Lung (tissue), 12 donors: ENCODE data around the gene SLC16A1. TPM values are rescaled to one million over a fixed set of nuclear protein-coding genes. Genes with fewer than 3 reads are reported as not detected.

ENCODE experiments used
- ATAC-seq: fragments of 200-7000 bp; cut with Tn5 transposase; one replicate; pipeline ENCODE4 v1.9.1; 2020; ENCODE audit warnings: moderate number of reproducible peaks; ENCODE audit not compliant: insufficient read depth, low FRiP score
- DNase-seq, 3 donors: peaks; one replicate each; pipeline ENCODE4 v3.0.0-alpha.2; 2013 to 2017
- H3K27ac ChIP-seq, 2 donors: one replicate each; pipeline ENCODE4 v1.5.1; 2013; ENCODE audit warnings: mild to moderate bottlenecking in 2 of 2, moderate library complexity in 2 of 2, control low read depth in 1 of 2, inconsistent platforms in 1 of 2, low read depth in 1 of 2, low read length in 1 of 2
- H3K27me3 ChIP-seq, 3 donors: one replicate each; pipeline ENCODE4 v1.5.1; 2013; ENCODE audit warnings: low read length in 2 of 3; ENCODE audit not compliant: control insufficient read depth in 3 of 3, insufficient read depth in 3 of 3
- H3K36me3 ChIP-seq, 4 donors: one replicate each; pipeline ENCODE4 v1.5.1; 2013; ENCODE audit warnings: low read length in 4 of 4, mild to moderate bottlenecking in 1 of 4, moderate library complexity in 1 of 4; ENCODE audit not compliant: control insufficient read depth in 4 of 4, insufficient read depth in 4 of 4
- H3K4me1 ChIP-seq, 5 donors: one replicate each; pipeline ENCODE4 v1.5.1; 2013; ENCODE audit warnings: low read length in 5 of 5, mild to moderate bottlenecking in 2 of 5, moderate library complexity in 1 of 5; ENCODE audit not compliant: control insufficient read depth in 5 of 5, insufficient read depth in 5 of 5
- H3K4me3 ChIP-seq: one replicate; pipeline ENCODE4 v1.5.1; 2013; ENCODE audit warnings: mild to moderate bottlenecking, control low read depth, moderate library complexity
- H3K9ac ChIP-seq, 2 donors: one replicate each; pipeline ENCODE4 v1.5.1; 2013; ENCODE audit warnings: low read length in 2 of 2, control low read depth in 1 of 2; ENCODE audit not compliant: insufficient read depth in 1 of 2
- H3K9me3 ChIP-seq, 4 donors: one replicate each; pipeline ENCODE4 v1.5.1; 2013; ENCODE audit warnings: low read length in 3 of 4, mild to moderate bottlenecking in 1 of 4, moderate library complexity in 1 of 4; ENCODE audit not compliant: control insufficient read depth in 4 of 4, insufficient read depth in 3 of 4
- CTCF ChIP-seq: IDR thresholded peaks from 2 replicates; pipeline ENCODE4 v1.5.1; 2012; ENCODE audit warnings: mild to moderate bottlenecking; ENCODE audit errors: control extremely low read depth, extremely low read depth
- WGBS, 2 donors: extraction: QIAGEN DNeasy Blood & Tissue Kit; methylation state at CpG; one replicate each; pipeline ENCODE4 v1.1.7; 2013; 5-methylcytosine and 5-hydroxymethylcytosine counted together
- polyA plus RNA-seq, 2 donors: library from polyadenylated mRNA; stranded (reverse); fragments of 200-250 nt; gene quantifications; one replicate each; pipeline ENCODE4 v1.2.1, GENCODE V29; 2013
- total RNA-seq, 2 donors: library from RNA; depleted of rRNA in 1 of 2; stranded (reverse); fragments of >200 nt in 1 of 2; gene quantifications; one replicate each; pipeline ENCODE4 v1.2.1, GENCODE V29; 2014 to 2021
- donor health status: control.
- donor health status: control.
- donor health status: Bipolar disorder and iron deficiency.
- donor health status: healthy.
- donor health status: DM: yes; HTN: yes; CAD: no.

Gene SLC16A1
- total and polyA plus RNA-seq, 4 donors = 2.4 to 27.6 (median 8.2) TPM

- no peak for TF ChIP-seq CTCF
- 94 to 96% methylated on average over 1 of the region's 1 CpG for WGBS, 2 donors
- Histone ChIP-seq H3K4me1 (peaks cover 0 to 7% (median 0%) of the 10 kb centered on the region in 5 donors), H3K9ac (no peak overlapping the region), H3K4me3 (no peak overlapping the region), H3K27ac (no peak overlapping the region), H3K36me3 (peaks cover 0 to 3% (median 1%) of the 10 kb centered on the region in 4 donors), H3K27me3 (no peaks in the 10 kb centered on the region), H3K9me3 (no peaks in the 10 kb centered on the region)
- ATAC-seq (no peak), DNase-seq (no peak)
Observed at GRCh38 chr1:112926858-112927257, 29.1 kb downstream of the SLC16A1 start.

GRCh38 chr1:112925015-112925414 lies 31.0 kb downstream of the SLC16A1 start:
- 75 to 76% methylated on average over 3 of the region's 3 CpGs for WGBS, 2 donors
- H3K27me3 ChIP-seq = no peaks in the 10 kb centered on the region
- H3K9me3 ChIP-seq = no peaks in the 10 kb centered on the region
- peaks cover 0 to 9% (median 1%) of the 10 kb centered on the region in 4 donors for H3K36me3 ChIP-seq
- peaks cover 0 to 4% (median 0%) of the 10 kb centered on the region in 5 donors for H3K4me1 ChIP-seq
- H3K9ac ChIP-seq = no peak overlapping the region
- H3K4me3 ChIP-seq = no peak overlapping the region
- no peak overlapping the region for H3K27ac ChIP-seq
- ATAC-seq (no peak), DNase-seq (no peak)
- TF ChIP-seq CTCF = no peak

GRCh38 chr1:112923959-112924349 lies 32.0 kb downstream of the SLC16A1 start:
- Histone ChIP-seq H3K27me3 (no peaks in the 10 kb centered on the region), H3K27ac (no peak overlapping the region), H3K4me1 (no peaks in the 10 kb centered on the region), H3K4me3 (no peak overlapping the region), H3K9ac (no peak overlapping the region), H3K36me3 (peaks cover 0 to 8% (median 1%) of the 10 kb centered on the region in 4 donors), H3K9me3 (no peaks in the 10 kb centered on the region)
- TF ChIP-seq CTCF = no peak
- 97 to 98% methylated on average over 12 of the region's 12 CpGs for WGBS, 2 donors
- no peak for ATAC-seq
- no peak for DNase-seq
